HepG2 (cell line): ENCODE data around the gene WDR82. TPM values are rescaled to one million over a fixed set of nuclear protein-coding genes. Genes with fewer than 3 reads are reported as not detected.

ENCODE experiments used
- ETV6 ChIP-seq: sonication (generic); formaldehyde crosslinking; conservative IDR thresholded peaks from 2 replicates; pipeline ENCODE4 v1.4.0; 2020; ENCODE audit warnings: missing genetic modification reagents
- ISX ChIP-seq: sonication (generic); formaldehyde crosslinking; conservative IDR thresholded peaks from 2 replicates; pipeline ENCODE4 v1.5.0; 2020; ENCODE audit warnings: missing genetic modification reagents
- KLF15 ChIP-seq: sonication (generic); formaldehyde crosslinking; IDR thresholded peaks from 2 replicates; pipeline ENCODE4 v1.8.1; 2023; ENCODE audit warnings: borderline replicate concordance, mild to moderate bottlenecking, inconsistent platforms, missing genetic modification reagents, mixed read lengths
- NBN ChIP-seq: fragments of 450-650 bp; conservative IDR thresholded peaks from 2 replicates; pipeline ENCODE4 v1.6.1; 2017
- NONO ChIP-seq, 2 experiments: fragments of 450-650 bp in 1 of 2; sonication (generic) in 1 of 2; formaldehyde crosslinking in 1 of 2; IDR thresholded peaks in 1 of 2; conservative IDR thresholded peaks in 1 of 2; 2 replicates each; pipeline versions ENCODE4 v1.6.1 to v1.8.0; 2017 to 2022; ENCODE audit warnings: mild to moderate bottlenecking in 1 of 2, missing genetic modification reagents in 1 of 2, moderate library complexity in 1 of 2
- NR2F6 ChIP-seq, 2 experiments: IDR thresholded peaks; 2 replicates each; pipeline ENCODE4 v1.6.1; 2016; ENCODE audit warnings: antibody characterized with exemption in 1 of 2, mild to moderate bottlenecking in 1 of 2
- SIN3A ChIP-seq: IDR thresholded peaks from 2 replicates; pipeline ENCODE4 v1.6.1; 2011; ENCODE audit warnings: low read depth, mild to moderate bottlenecking, control low read depth, low read length, borderline replicate concordance
- ZBTB3 ChIP-seq: sonication (generic); formaldehyde crosslinking; IDR thresholded peaks from 2 replicates; pipeline ENCODE4 v1.4.0; 2020; ENCODE audit warnings: low read depth, mild to moderate bottlenecking, moderate library complexity, missing genetic modification reagents, borderline replicate concordance
- ZFP36 ChIP-seq: fragments of 150-350 bp; IDR thresholded peaks from 2 replicates; pipeline ENCODE4 v1.6.1; 2018; ENCODE audit warnings: borderline replicate concordance, low read length, low read depth; ENCODE audit not compliant: partially characterized antibody
- ZMYM3 ChIP-seq: sonication (generic); formaldehyde crosslinking; IDR thresholded peaks from 2 replicates; pipeline ENCODE4 v1.5.1; 2020; ENCODE audit warnings: mild to moderate bottlenecking, missing genetic modification reagents
- polyA plus RNA-seq, 8 experiments: library from polyadenylated mRNA; depleted of rRNA in 3 of 8; stranded (reverse) in 7 of 8; unstranded in 1 of 8; fragments of >200 nt; fragmentation: Illumina TruSeq in 4 of 8; extraction: Trizol in 4 of 8; gene quantifications; 2 replicates each; pipeline versions ENCODE4 v1.2.1 to v1.2.3, GENCODE V29; 2011 to 2016; ENCODE audit warnings: low read depth in 4 of 8, missing spikeins in 1 of 8, mixed read lengths in 1 of 8; ENCODE audit not compliant: insufficient read depth in 1 of 8
- total RNA-seq, 5 experiments: library from RNA; depleted of rRNA; stranded (reverse); fragments of >200 nt; fragmentation: Illumina TruSeq; extraction: Trizol; gene quantifications; 2 replicates each; pipeline ENCODE4 v1.2.3, GENCODE V29; 2016; ENCODE audit warnings: low read depth in 1 of 5
- TF ChIP-seq, protein P1 (sequence below): sonication (generic); formaldehyde crosslinking; IDR thresholded peaks from 2 replicates; pipeline ENCODE4 v1.4.0; 2020; ENCODE audit warnings: missing genetic modification reagents
- TF ChIP-seq, protein P2 (sequence below): IDR thresholded peaks from 2 replicates; pipeline ENCODE4 v1.6.1; 2016; ENCODE audit warnings: missing compliant biosample characterization, missing genetic modification reagents, borderline replicate concordance
- TF ChIP-seq, protein P3 (sequence below): sonication (generic); formaldehyde crosslinking; IDR thresholded peaks from 2 replicates; pipeline ENCODE4 v1.4.0; 2020; ENCODE audit warnings: missing genetic modification reagents, borderline replicate concordance
- TF ChIP-seq, protein P4 (sequence below): sonication (generic); formaldehyde crosslinking; IDR thresholded peaks from 2 replicates; pipeline ENCODE4 v1.4.0; 2020; ENCODE audit warnings: missing genetic modification reagents, borderline replicate concordance
- TF ChIP-seq, protein P5 (sequence below), 2 experiments: sonication (generic) in 1 of 2; formaldehyde crosslinking in 1 of 2; IDR thresholded peaks; 2 replicates each; pipeline versions ENCODE4 v1.4.0 to v1.6.1; 2018 to 2020; ENCODE audit warnings: missing genetic modification reagents in 2 of 2, borderline replicate concordance in 1 of 2, low read depth in 1 of 2, mild to moderate bottlenecking in 1 of 2, missing biosample characterization in 1 of 2

WDR82 gene
- total and polyA plus RNA-seq, 2 of the 13 experiments (the other 11 are each of a cell fraction or from before 2014, with no cell fraction given), result 39.1 to 59.5 TPM

DNA sequence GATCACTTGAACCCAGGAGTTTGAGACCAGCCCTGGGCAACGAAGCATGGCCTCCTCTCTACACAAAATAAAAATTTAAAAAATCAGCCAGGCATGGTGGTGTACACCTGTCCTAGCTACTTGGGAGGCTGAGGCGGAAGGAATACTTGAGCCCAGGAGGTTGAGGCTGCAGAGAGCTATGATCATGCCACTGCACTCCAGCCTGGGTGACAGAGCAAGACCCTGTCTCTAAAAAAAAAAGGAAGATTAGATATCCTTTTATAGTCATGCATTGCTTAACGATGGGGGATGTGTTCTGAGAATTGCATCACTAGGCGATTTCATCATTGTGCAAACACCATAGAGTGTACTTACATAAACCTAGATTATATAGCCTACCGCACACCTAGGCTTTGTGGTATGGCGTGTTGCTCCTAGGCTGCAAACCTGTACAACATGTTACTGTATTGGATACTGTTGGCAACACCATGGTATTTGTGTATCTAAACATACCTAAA lies 67.9 kb downstream of the WDR82 start (continued):
- TF ChIP-seq, protein P1, sequence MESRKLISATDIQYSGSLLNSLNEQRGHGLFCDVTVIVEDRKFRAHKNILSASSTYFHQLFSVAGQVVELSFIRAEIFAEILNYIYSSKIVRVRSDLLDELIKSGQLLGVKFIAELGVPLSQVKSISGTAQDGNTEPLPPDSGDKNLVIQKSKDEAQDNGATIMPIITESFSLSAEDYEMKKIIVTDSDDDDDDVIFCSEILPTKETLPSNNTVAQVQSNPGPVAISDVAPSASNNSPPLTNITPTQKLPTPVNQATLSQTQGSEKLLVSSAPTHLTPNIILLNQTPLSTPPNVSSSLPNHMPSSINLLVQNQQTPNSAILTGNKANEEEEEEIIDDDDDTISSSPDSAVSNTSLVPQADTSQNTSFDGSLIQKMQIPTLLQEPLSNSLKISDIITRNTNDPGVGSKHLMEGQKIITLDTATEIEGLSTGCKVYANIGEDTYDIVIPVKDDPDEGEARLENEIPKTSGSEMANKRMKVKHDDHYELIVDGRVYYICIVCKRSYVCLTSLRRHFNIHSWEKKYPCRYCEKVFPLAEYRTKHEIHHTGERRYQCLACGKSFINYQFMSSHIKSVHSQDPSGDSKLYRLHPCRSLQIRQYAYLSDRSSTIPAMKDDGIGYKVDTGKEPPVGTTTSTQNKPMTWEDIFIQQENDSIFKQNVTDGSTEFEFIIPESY, result peak; percentile 38; the same call in 1 of the 2 replicates
- TF ChIP-seq, protein P2, sequence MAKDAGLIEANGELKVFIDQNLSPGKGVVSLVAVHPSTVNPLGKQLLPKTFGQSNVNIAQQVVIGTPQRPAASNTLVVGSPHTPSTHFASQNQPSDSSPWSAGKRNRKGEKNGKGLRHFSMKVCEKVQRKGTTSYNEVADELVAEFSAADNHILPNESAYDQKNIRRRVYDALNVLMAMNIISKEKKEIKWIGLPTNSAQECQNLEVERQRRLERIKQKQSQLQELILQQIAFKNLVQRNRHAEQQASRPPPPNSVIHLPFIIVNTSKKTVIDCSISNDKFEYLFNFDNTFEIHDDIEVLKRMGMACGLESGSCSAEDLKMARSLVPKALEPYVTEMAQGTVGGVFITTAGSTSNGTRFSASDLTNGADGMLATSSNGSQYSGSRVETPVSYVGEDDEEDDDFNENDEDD (CRISPR knock-in tag), result peak; percentile 36; the same call in 1 of the 2 replicates
- TF ChIP-seq ISX (CRISPR knock-in tag) (no peak), NONO (IDR thresholded peaks at IDR 0.05) (no peak), NONO (CRISPR knock-in tag; conservative IDR thresholded peaks at IDR 0.05) (peak; percentile 65; the same call in 1 of the 2 replicates), SIN3A (0 out of 2 replicates have a peak, but pooled peaks have one; percentile 30), NR2F6 (IDR thresholded peaks at IDR 0.05) (peak; percentile 72), NR2F6 (CRISPR knock-in tag; IDR thresholded peaks at IDR 0.05) (peak; percentile 85), ZMYM3 (CRISPR knock-in tag) (peak; percentile 66; the same call in 1 of the 2 replicates), NBN (no peak), KLF15 (CRISPR knock-in tag) (no peak), ZFP36 (no peak), ETV6 (CRISPR knock-in tag) (no peak), ZBTB3 (CRISPR knock-in tag) (0 out of 2 replicates have a peak, but pooled peaks have one; percentile 49)
- TF ChIP-seq, protein P3, sequence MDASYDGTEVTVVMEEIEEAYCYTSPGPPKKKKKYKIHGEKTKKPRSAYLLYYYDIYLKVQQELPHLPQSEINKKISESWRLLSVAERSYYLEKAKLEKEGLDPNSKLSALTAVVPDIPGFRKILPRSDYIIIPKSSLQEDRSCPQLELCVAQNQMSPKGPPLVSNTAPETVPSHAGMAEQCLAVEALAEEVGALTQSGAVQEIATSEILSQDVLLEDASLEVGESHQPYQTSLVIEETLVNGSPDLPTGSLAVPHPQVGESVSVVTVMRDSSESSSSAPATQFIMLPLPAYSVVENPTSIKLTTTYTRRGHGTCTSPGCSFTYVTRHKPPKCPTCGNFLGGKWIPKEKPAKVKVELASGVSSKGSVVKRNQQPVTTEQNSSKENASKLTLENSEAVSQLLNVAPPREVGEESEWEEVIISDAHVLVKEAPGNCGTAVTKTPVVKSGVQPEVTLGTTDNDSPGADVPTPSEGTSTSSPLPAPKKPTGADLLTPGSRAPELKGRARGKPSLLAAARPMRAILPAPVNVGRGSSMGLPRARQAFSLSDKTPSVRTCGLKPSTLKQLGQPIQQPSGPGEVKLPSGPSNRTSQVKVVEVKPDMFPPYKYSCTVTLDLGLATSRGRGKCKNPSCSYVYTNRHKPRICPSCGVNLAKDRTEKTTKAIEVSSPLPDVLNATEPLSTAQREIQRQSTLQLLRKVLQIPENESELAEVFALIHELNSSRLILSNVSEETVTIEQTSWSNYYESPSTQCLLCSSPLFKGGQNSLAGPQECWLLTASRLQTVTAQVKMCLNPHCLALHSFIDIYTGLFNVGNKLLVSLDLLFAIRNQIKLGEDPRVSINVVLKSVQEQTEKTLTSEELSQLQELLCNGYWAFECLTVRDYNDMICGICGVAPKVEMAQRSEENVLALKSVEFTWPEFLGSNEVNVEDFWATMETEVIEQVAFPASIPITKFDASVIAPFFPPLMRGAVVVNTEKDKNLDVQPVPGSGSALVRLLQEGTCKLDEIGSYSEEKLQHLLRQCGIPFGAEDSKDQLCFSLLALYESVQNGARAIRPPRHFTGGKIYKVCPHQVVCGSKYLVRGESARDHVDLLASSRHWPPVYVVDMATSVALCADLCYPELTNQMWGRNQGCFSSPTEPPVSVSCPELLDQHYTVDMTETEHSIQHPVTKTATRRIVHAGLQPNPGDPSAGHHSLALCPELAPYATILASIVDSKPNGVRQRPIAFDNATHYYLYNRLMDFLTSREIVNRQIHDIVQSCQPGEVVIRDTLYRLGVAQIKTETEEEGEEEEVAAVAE (CRISPR knock-in tag), result 0 out of 2 replicates have a peak, but pooled peaks have one; percentile 80
- TF ChIP-seq, protein P4, sequence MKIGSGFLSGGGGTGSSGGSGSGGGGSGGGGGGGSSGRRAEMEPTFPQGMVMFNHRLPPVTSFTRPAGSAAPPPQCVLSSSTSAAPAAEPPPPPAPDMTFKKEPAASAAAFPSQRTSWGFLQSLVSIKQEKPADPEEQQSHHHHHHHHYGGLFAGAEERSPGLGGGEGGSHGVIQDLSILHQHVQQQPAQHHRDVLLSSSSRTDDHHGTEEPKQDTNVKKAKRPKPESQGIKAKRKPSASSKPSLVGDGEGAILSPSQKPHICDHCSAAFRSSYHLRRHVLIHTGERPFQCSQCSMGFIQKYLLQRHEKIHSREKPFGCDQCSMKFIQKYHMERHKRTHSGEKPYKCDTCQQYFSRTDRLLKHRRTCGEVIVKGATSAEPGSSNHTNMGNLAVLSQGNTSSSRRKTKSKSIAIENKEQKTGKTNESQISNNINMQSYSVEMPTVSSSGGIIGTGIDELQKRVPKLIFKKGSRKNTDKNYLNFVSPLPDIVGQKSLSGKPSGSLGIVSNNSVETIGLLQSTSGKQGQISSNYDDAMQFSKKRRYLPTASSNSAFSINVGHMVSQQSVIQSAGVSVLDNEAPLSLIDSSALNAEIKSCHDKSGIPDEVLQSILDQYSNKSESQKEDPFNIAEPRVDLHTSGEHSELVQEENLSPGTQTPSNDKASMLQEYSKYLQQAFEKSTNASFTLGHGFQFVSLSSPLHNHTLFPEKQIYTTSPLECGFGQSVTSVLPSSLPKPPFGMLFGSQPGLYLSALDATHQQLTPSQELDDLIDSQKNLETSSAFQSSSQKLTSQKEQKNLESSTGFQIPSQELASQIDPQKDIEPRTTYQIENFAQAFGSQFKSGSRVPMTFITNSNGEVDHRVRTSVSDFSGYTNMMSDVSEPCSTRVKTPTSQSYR (CRISPR knock-in tag), result peak; percentile 100
- TF ChIP-seq, protein P5, sequence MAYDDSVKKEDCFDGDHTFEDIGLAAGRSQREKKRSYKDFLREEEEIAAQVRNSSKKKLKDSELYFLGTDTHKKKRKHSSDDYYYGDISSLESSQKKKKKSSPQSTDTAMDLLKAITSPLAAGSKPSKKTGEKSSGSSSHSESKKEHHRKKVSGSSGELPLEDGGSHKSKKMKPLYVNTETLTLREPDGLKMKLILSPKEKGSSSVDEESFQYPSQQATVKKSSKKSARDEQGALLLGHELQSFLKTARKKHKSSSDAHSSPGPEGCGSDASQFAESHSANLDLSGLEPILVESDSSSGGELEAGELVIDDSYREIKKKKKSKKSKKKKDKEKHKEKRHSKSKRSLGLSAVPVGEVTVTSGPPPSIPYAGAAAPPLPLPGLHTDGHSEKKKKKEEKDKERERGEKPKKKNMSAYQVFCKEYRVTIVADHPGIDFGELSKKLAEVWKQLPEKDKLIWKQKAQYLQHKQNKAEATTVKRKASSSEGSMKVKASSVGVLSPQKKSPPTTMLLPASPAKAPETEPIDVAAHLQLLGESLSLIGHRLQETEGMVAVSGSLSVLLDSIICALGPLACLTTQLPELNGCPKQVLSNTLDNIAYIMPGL (CRISPR knock-in tag; IDR thresholded peaks at IDR 0.05; ENCODE audit: borderline replicate concordance in 1 of 2, low read depth in 1 of 2), result 0 out of 4 replicates have a peak, but pooled peaks of 1 of the 2 experiments have one; percentile 38
